HG03060 (cell line): ENCODE results near the gene FAM234A.
"Not testable (repeated sequence)": the region's sequence is repeated elsewhere in the genome, so short reads cannot be mapped to it uniquely, and the experiment has no call there.

Experiments used
- ATAC-seq: cut with Tn5 transposase; IDR thresholded peaks from one replicate; pipeline ENCODE4 v1.9.1; 2021; ENCODE audit warnings: low read depth, moderate number of reproducible peaks; ENCODE audit not compliant: unreplicated experiment

The FAM234A gene

GRCh38 chr16:263944-264343 is 29.3 kb downstream of the FAM234A start:
- no peak for ATAC-seq

GRCh38 chr16:264440-264951 is 29.9 kb downstream of the FAM234A start:
- ATAC-seq = no peak

- ATAC-seq = no peak
Observed at GRCh38 chr16:265002-265529, 30.4 kb downstream of the FAM234A start.

GRCh38 chr16:265711-266110 is 31.1 kb downstream of the FAM234A start:
- ATAC-seq = no peak

- no peak for ATAC-seq
Observed at GRCh38 chr16:266258-267164, 31.9 kb downstream of the FAM234A start.

- ATAC-seq = not testable (repeated sequence)
Observed at GRCh38 chr16:267562-267961, 32.9 kb downstream of the FAM234A start.

- ATAC-seq = no peak
Observed at GRCh38 chr16:268141-269053, 33.8 kb downstream of the FAM234A start.

GRCh38 chr16:269061-269796 is 34.6 kb downstream of the FAM234A start:
- no peak for ATAC-seq

GRCh38 chr16:270381-271255 is 36.0 kb downstream of the FAM234A start:
- no peak for ATAC-seq

GRCh38 chr16:272633-273546 is 38.3 kb downstream of the FAM234A start:
- ATAC-seq = no peak

- ATAC-seq = no peak
Observed at GRCh38 chr16:273547-274421, 39.2 kb downstream of the FAM234A start.

- no peak for ATAC-seq
Observed at GRCh38 chr16:275041-275641, 40.5 kb downstream of the FAM234A start.

- ATAC-seq = no peak
Observed at GRCh38 chr16:275786-276232, 41.2 kb downstream of the FAM234A start, which contains the start of gene RGS11. Gene RGS11, minus strand, starts transcription at chr16:275944. Its CDS starts 33 bp downstream, at chr16:275911.

GRCh38 chr16:276426-277077 is 41.9 kb downstream of the FAM234A start:
- ATAC-seq = no peak

GRCh38 chr16:278863-279366 is 44.3 kb downstream of the FAM234A start:
- ATAC-seq = no peak

- no peak for ATAC-seq
Observed at GRCh38 chr16:279531-279930, 44.9 kb downstream of the FAM234A start.
